ENCODE measurements around the gene FLNB.

- TF ChIP-seq CTCF (conservative IDR thresholded peaks at IDR 0.05) (no peak), ZFX (IDR thresholded peaks at IDR 0.05) (no peak)
These were observed 33.3 kb upstream of the FLNB start for GRCh38 chr3:57974796-57975388.
